PC-3 (cell line): Measurements from ENCODE around the gene POU2F1. TPM values are rescaled to one million over a fixed set of nuclear protein-coding genes. Genes with fewer than 3 reads are reported as not detected.

ENCODE experiments used
- ATAC-seq: fragments of 200-7000 bp; cut with Tn5 transposase; 2 replicates; pipeline ENCODE4 v1.9.1; 2020; ENCODE audit warnings: mild to moderate bottlenecking, moderate library complexity
- BruUV-seq: library from RNA; stranded (reverse); fragments of 400-500 nt; replicated peaks from 2 replicates; lab custom pipeline; 2021; lab: Mats Ljungman, UMichigan
- CTCF ChIA-PET: fragments of 300-600 bp; sonication (Branson Sonifier 250); formaldehyde crosslinking; loops from one replicate; lab custom pipeline; 2022; ENCODE audit warnings: antibody characterized with exemption; lab: Charles Lee
- POLR2A ChIA-PET: fragments of 300-600 bp; sonication (Branson Sonifier 250); formaldehyde crosslinking; loops from one replicate; lab custom pipeline; 2022; ENCODE audit warnings: antibody characterized with exemption; ENCODE audit not compliant: unreplicated experiment; lab: Charles Lee
- DNase-seq: peaks from one replicate; pipeline ENCODE4 v3.0.0-alpha.2; 2015
- H2AFZ ChIP-seq: fragments of 300-600 bp; sonication (generic); 2 replicates; pipeline ENCODE4 v1.6.0; 2016; ENCODE audit warnings: antibody characterized with exemption, low read length
- H3F3A ChIP-seq: fragments of 300-600 bp; sonication (generic); one replicate; pipeline ENCODE4 v1.6.0; 2017; ENCODE audit warnings: antibody characterized with exemption, low read length, control low read depth, mild to moderate bottlenecking; ENCODE audit not compliant: unreplicated experiment
- H3K27ac ChIP-seq: fragments of 300-600 bp; sonication (generic); 2 replicates; pipeline ENCODE4 v1.5.1; 2016; ENCODE audit warnings: mild to moderate bottlenecking, low read length
- H3K27me3 ChIP-seq: fragments of 300-600 bp; sonication (generic); 2 replicates; pipeline ENCODE4 v1.6.1; 2016; ENCODE audit warnings: low read length, mixed read lengths
- H3K36me3 ChIP-seq: fragments of 300-600 bp; sonication (generic); 2 replicates; pipeline ENCODE4 v1.6.1; 2016; ENCODE audit warnings: low read depth, mixed run types, low read length, mixed read lengths
- H3K4me1 ChIP-seq: fragments of 300-600 bp; sonication (generic); 2 replicates; pipeline ENCODE4 v1.5.1; 2016; ENCODE audit warnings: low read length; ENCODE audit not compliant: insufficient read depth
- H3K4me2 ChIP-seq: fragments of 300-600 bp; sonication (generic); 2 replicates; pipeline ENCODE4 v1.6.0; 2016; ENCODE audit warnings: low read length
- H3K4me3 ChIP-seq: fragments of 300-600 bp; sonication (generic); 2 replicates; pipeline ENCODE4 v1.5.1; 2016; ENCODE audit warnings: mild to moderate bottlenecking, low read length, mixed read lengths
- H3K79me2 ChIP-seq: fragments of 300-600 bp; sonication (generic); 2 replicates; pipeline ENCODE4 v1.6.1; 2017; ENCODE audit warnings: low read length, mixed read lengths
- H3K9ac ChIP-seq: fragments of 300-600 bp; sonication (generic); 2 replicates; pipeline ENCODE4 v1.6.0; 2016; ENCODE audit warnings: mild to moderate bottlenecking, low read length
- H3K9me2 ChIP-seq: fragments of 300-600 bp; sonication (generic); replicated peaks from 2 replicates; pipeline ENCODE4 v1.6.1; 2016; ENCODE audit warnings: mixed run types, low read length, mixed read lengths
- H3K9me3 ChIP-seq: fragments of 300-600 bp; sonication (generic); 2 replicates; pipeline ENCODE4 v1.6.1; 2016; ENCODE audit warnings: low read length, mixed read lengths
- H4K20me1 ChIP-seq: fragments of 300-600 bp; sonication (generic); 2 replicates; pipeline ENCODE4 v1.6.1; 2016; ENCODE audit warnings: low read length, mixed read lengths
- CTCF ChIP-seq: fragments of 300-600 bp; sonication (generic); conservative IDR thresholded peaks from 2 replicates; pipeline ENCODE4 v1.5.1; 2017; ENCODE audit warnings: antibody characterized with exemption, low read depth, mild to moderate bottlenecking, low read length
- EZH2 ChIP-seq: fragments of 300-600 bp; sonication (generic); IDR thresholded peaks from one replicate; pipeline ENCODE4 v1.6.1; 2017; ENCODE audit warnings: antibody characterized with exemption, mild to moderate bottlenecking, low read length; ENCODE audit not compliant: unreplicated experiment
- EZH2phosphoT487 ChIP-seq: fragments of 300-600 bp; sonication (generic); IDR thresholded peaks from 2 replicates; pipeline ENCODE4 v1.6.1; 2018; ENCODE audit warnings: mild to moderate bottlenecking, antibody characterized with exemption, low read length, borderline replicate concordance
- intact Hi-C: fragments of 100-400 bp; cut with micrococcal nuclease; formaldehyde crosslinking; loops from 2 replicates; pipeline ENCODE4 v1.9.0; 2023
- total RNA-seq: library from RNA; depleted of rRNA; stranded (reverse); fragments of >200 nt; gene quantifications from 2 replicates; pipeline ENCODE4 v1.2.3, GENCODE V29; 2014

Gene POU2F1
- total RNA-seq, 1 experiment from 2014 or later = 8.7 TPM

- DNase-seq = no peak
- H3F3A ChIP-seq = no peaks in the 10 kb centered on the region
- no peaks in the 10 kb centered on the region for H3K9me3 ChIP-seq
- H3K27ac ChIP-seq = no peak overlapping the region
- ATAC-seq = no peak
- H3K4me3 ChIP-seq = no peak overlapping the region
- no peaks in the 10 kb centered on the region for H3K4me1 ChIP-seq
- H3K4me2 ChIP-seq = no peak overlapping the region
- H4K20me1 ChIP-seq = no peaks in the 10 kb centered on the region
- H3K27me3 ChIP-seq = no peaks in the 10 kb centered on the region
- no TSS peak for BruUV-seq
- TF ChIP-seq CTCF (no peak), EZH2phosphoT487 (no peak), EZH2 (no peak)
- ChIA-PET POLR2A (interaction anchor here (0.7 kb wide), 1 partner anchor 190 kb away, joined by 5 read pairs; no protein-coding TSS in a partner anchor), CTCF (interaction anchor here (0.6 to 0.7 kb wide), 2 partner anchors 74 to 245 kb away, joined by 3 to 6 read pairs; no protein-coding TSS in a partner anchor)
- no peaks in the 10 kb centered on the region for H3K9me2 ChIP-seq
- H3K36me3 ChIP-seq = no peaks in the 10 kb centered on the region
- no peaks in the 10 kb centered on the region for H3K79me2 ChIP-seq
- H2AFZ ChIP-seq = no peak overlapping the region
- no peak overlapping the region for H3K9ac ChIP-seq
- intact Hi-C loops = no loop called here
Measured at GRCh38 chr1:167465743-167466142, 245.1 kb downstream of the POU2F1 start.

- intact Hi-C loops = no loop called here
- Histone ChIP-seq H2AFZ (peak overlapping the region; percentile 51), H3K36me3 (no peaks in the 10 kb centered on the region), H3K9me3 (no peaks in the 10 kb centered on the region), H3K4me3 (no peak overlapping the region), H3K9ac (no peak overlapping the region), H3K27ac (no peak overlapping the region), H3K4me2 (no peak overlapping the region), H3K9me2 (no peaks in the 10 kb centered on the region), H3K4me1 (no peaks in the 10 kb centered on the region), H3K27me3 (no peaks in the 10 kb centered on the region), H3F3A (no peaks in the 10 kb centered on the region), H4K20me1 (no peaks in the 10 kb centered on the region), H3K79me2 (no peaks in the 10 kb centered on the region)
- CTCF ChIA-PET = no interaction called here
- ATAC-seq (no peak), DNase-seq (peak; percentile 17)
- no TSS peak for BruUV-seq
- TF ChIP-seq EZH2phosphoT487 = no peak
- TF ChIP-seq CTCF = no peak
- TF ChIP-seq EZH2 = no peak
- POLR2A ChIA-PET = no interaction called here
Measured at GRCh38 chr1:167467126-167467710, 246.5 kb downstream of the POU2F1 start.

GRCh38 chr1:167467752-167468151 lies 247.1 kb downstream of the POU2F1 start:
- Histone ChIP-seq H3K27ac (no peak overlapping the region), H3K36me3 (no peaks in the 10 kb centered on the region), H3K4me3 (no peak overlapping the region), H3K79me2 (no peaks in the 10 kb centered on the region), H3K4me2 (no peak overlapping the region), H3K27me3 (no peaks in the 10 kb centered on the region), H3K9ac (no peak overlapping the region), H3F3A (no peaks in the 10 kb centered on the region), H3K9me2 (no peaks in the 10 kb centered on the region), H2AFZ (peak overlapping the region; percentile 51), H3K4me1 (no peaks in the 10 kb centered on the region), H4K20me1 (no peaks in the 10 kb centered on the region), H3K9me3 (no peaks in the 10 kb centered on the region)
- BruUV-seq = no TSS peak
- no peak for ATAC-seq
- intact Hi-C loops = no loop called here
- ChIA-PET CTCF (no interaction called here), POLR2A (no interaction called here)
- no peak for DNase-seq
- no peak for TF ChIP-seq EZH2
- TF ChIP-seq EZH2phosphoT487 = no peak
- TF ChIP-seq CTCF = no peak
